Amniotic stem cell (primary cell): ENCODE measurements around the gene CDH5.

Experiments
- DNase-seq: peaks from one replicate; lab custom pipeline; 2025; lab: John Stamatoyannopoulos, UW

CDH5 gene

DNA sequence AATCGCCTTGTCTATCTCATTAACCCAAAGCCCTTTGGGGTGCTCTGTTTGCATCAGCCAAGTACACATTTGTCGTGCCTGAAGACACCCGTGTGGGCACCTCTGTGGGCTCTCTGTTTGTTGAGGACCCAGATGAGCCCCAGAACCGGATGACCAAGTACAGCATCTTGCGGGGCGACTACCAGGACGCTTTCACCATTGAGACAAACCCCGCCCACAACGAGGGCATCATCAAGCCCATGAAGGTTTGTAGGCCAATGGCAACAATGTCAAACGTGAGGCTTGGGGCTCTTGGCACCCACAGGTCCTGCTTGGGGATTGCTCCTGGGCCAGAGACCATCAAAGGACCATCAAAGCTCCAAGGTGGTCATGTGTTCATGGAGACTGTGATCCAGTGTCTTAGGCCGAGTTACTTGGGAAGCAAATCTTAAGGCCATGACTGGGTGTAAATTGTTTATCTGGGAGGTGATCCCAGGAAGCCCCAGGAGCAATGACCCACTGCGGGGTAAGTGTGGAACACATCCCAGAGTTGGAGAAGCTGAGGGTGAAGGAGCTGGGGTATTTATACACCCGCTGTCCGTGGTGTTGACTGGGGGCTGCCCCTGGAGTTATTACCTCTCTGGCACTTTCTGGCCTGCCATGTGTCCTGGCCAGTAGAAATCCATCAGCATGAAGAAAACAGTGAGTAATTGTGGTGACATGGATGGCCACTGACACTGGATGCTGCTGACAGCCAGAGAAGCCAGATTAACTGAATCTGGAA, 24.0 kb downstream of the CDH5 start:
- no peak for DNase-seq

DNA sequence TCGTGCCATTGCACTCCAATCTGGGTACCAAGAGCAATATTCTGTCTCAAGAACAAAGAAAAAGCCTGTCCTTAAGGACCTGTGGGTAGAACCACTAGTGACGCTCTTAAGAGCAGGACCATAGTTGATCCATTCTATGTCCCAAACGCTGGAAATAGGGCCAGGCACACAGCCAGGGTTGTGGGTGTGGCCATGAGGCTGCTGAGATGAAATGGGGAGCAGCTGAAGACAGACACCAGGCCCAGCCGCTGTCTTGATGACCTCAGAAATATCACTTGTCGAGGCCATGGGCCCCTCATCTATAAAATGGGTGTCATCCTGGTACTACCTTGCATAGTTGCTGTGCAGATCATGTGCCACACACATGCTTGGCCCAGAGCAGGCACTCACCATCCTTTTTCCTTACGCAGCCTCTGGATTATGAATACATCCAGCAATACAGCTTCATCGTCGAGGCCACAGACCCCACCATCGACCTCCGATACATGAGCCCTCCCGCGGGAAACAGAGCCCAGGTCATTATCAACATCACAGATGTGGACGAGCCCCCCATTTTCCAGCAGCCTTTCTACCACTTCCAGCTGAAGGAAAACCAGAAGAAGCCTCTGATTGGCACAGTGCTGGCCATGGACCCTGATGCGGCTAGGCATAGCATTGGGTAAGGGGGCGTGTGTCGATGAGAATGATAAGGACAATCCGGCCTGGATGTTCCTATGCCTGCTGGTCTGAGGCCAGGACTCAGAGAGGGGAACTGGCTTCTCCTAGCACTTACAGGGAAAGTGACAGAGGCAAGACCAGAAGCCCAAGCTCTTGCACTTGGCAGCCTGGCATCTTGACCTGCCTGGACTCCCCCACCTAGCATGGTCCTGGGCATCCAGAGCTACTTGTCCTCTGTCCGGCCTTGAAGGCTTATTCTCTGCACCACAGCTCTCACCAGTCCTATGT, 25.5 kb downstream of the CDH5 start:
- no peak for DNase-seq

DNA sequence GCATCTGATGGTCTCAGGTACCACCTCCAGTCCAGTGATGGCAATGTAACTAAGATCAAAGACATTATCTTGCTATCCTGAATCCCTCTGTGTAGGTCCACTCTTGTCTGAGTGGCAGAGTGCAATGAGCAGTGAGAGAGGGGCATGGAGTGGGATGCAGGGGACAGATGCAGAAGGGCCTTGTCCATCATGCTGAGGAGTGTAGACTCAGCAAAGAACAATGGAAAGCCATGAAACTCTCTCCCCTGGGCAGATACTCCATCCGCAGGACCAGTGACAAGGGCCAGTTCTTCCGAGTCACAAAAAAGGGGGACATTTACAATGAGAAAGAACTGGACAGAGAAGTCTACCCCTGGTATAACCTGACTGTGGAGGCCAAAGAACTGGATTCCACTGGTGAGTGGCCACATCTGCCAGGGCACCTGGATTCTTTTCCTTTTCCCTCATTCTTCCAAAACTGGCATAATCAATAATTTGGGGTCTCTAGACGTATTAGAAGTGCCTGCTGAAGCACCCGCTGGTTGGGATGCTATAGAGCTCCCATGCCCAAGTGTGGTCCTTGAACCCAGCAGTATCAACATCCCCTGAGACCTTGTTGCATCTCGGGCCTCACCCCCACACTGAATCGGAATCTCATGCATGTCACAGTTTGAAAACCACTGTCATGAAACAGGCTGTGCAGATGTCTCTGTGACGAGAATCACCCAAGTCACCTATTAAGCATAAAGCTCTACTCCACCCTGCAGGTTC, 29.5 kb downstream of the CDH5 start:
- DNase-seq, result no peak

DNA sequence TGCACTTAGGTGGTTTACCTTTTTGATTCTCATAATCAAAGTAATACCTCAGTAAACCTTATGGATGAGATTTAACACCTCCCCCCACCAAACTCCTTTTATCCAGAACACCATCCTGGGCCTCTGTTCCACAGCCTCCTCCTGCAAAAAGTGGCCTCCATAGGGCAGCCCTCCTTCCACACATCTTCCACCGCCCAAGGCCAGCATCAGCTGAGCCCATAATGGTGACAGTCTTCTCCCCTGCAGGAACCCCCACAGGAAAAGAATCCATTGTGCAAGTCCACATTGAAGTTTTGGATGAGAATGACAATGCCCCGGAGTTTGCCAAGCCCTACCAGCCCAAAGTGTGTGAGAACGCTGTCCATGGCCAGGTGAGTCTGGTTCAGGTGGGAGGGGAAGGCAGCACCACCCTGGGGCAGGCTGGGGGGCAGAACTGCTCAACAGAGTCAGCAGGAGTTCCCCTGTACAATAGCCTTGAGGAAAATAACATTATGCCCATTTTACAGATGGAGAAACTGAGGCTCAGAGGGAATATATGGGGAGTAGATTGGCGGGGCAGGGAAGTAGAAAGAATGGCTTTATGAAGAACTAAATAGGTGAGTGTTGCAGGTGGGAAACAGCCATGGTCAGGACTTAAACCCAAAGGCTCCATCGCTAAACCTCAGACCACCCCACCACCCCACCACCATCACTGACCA, 31.4 kb downstream of the CDH5 start:
- DNase-seq, result no peak

DNA sequence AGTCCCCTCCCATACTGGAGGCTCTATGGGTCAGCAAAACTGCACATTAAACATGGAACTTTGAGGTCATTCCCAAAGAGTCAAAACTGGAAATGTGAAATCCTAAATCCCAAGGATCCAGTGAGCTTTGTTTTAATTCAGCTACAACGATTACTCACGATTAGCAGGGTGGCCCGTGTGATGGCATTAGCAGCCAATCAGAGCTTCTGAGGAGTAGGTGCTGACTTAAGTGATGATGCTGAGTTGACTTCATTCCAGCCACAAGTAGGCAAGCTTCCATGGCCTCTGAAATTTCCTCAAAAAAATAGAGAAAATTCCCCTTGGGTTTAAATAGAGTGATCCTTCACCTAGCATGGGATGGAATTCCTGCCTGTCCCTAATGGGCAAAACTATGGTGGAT, 32.5 kb downstream of the CDH5 start:
- DNase-seq, result no peak

DNA sequence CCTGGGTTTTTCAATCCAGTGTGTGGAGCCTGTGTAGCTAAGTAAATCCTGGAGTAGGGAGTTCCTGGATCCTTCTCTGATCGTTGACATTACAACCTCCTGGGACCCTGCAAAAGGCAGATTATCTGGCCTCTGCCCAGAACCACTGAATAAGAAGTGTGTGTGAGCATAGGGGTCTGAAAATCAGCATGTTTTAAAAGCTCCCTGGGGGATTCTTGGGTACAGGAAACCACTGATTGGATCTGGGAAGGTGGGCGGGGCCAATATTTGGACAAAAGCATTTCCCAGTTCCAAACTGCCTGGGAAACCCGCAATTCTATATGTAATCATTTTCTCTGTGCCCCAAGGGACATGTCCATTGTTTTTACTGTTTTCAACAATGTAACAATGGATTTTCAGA, 33.4 kb downstream of the CDH5 start:
- DNase-seq, result no peak

DNA sequence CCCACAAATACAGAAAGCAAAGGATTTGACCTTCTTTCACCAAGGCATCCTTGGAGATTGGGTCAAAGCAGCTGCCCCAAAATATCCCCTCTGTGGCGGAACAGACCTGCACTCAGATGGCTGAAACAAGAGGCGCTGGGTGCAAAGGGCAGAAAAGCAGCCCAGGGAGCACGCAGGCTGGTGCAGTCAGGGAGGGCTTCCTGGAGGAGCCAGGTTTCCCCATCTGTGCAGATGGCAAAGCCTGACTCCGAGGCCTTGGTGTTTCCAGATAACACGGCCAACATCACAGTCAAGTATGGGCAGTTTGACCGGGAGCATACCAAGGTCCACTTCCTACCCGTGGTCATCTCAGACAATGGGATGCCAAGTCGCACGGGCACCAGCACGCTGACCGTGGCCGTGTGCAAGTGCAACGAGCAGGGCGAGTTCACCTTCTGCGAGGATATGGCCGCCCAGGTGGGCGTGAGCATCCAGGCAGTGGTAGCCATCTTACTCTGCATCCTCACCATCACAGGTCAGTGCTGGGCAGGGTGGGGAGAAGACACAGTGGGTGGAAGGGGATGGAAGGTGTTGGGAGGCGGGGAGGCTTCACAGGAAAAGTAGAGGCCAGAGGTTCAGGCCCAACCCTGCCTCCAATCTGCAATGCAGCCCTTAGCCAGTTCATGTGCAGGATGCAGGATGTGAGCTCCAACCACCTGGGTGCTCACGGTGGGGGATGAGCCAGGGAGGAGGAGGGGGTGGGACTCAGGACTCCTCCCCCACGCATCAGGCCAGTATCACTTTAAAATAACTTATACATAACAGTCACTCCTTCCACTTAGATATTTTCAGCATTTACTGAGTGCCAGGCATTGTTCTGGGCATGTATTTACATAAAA, 34.3 kb downstream of the CDH5 start:
- no peak for DNase-seq

DNA sequence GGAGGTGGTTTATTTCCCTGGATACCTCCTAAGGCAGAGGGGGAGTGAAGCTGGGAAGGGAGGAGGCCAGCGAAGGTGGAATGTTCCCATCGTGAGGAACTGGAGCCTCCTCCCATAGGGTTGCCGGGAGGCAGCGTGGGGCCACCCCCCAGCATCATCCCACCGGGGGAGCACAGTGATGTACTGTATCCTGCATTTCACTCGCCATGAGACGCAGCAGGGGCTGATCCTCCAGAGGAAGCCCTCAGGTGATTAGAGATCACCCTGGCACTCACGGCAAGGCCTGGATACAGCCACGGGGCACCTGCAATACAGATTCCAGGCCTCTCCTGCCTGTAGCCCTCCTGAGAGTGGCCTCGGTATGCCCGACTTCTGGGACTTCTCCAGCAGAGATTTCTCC, 35.1 kb downstream of the CDH5 start:
- DNase-seq, result no peak

DNA sequence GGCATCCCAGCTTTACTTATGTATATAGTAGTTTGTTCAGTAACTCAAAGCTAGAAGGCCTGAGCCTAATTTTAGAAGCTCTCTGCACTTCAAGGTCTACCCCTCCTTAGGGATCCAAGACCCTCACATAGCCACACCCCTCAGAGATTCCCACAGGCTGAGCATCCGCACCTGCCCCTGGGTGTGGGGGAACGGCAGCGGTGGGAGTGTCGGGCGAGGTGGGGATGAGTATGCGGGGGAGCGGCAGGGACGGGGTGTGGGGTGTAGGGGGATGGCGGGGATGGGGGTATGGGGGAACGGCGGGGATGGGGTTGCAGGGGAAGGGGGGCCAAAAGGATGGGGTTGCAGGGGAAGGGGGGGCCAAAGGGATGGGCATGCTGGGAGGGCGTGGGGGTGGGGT, 35.7 kb downstream of the CDH5 start:
- DNase-seq, result no peak

DNA sequence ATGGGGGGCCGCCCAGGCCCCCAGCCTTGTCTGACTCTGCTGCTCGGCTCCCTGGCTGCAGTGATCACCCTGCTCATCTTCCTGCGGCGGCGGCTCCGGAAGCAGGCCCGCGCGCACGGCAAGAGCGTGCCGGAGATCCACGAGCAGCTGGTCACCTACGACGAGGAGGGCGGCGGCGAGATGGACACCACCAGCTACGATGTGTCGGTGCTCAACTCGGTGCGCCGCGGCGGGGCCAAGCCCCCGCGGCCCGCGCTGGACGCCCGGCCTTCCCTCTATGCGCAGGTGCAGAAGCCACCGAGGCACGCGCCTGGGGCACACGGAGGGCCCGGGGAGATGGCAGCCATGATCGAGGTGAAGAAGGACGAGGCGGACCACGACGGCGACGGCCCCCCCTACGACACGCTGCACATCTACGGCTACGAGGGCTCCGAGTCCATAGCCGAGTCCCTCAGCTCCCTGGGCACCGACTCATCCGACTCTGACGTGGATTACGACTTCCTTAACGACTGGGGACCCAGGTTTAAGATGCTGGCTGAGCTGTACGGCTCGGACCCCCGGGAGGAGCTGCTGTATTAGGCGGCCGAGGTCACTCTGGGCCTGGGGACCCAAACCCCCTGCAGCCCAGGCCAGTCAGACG, 36.2 kb downstream of the CDH5 start:
- no peak for DNase-seq

DNA sequence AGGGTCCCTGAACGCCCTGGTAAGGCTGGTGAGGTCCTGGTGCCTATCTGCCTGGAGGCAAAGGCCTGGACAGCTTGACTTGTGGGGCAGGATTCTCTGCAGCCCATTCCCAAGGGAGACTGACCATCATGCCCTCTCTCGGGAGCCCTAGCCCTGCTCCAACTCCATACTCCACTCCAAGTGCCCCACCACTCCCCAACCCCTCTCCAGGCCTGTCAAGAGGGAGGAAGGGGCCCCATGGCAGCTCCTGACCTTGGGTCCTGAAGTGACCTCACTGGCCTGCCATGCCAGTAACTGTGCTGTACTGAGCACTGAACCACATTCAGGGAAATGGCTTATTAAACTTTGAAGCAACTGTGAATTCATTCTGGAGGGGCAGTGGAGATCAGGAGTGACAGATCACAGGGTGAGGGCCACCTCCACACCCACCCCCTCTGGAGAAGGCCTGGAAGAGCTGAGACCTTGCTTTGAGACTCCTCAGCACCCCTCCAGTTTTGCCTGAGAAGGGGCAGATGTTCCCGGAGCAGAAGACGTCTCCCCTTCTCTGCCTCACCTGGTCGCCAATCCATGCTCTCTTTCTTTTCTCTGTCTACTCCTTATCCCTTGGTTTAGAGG, 37.1 kb downstream of the CDH5 start:
- DNase-seq, result no peak

DNA sequence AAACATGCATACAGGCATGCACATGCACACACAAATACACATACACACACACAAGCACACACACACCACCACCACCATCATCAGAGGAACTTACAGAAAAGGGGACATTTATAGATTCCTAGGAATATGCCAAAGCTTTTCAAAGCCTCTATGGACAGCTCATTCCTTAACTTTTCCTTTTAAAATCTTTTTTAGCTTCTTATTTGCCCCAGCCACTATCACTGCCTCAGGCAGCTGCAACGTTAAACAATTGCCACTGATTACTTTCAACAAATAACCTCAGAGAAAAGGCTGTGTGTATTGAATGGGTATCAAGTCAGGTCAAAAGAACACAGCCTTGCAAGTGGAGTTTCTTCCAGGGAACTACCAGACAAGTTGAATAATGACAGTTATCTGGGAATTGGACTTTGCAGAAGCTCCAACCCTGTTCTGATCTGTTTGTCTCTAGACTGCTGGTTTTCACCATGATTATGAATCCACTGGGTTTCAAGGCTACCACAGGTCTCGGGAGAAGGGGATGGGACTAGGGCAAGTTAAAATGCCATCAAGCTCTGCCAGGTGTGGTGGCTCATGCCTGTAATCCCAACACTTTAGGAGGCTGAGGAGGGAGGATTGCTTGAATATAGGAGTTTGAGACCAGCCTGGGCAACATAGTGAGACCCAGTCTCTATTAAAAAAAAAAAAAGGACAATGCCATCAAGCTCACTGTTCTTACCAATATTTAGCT, 38.7 kb downstream of the CDH5 start:
- no peak for DNase-seq

DNA sequence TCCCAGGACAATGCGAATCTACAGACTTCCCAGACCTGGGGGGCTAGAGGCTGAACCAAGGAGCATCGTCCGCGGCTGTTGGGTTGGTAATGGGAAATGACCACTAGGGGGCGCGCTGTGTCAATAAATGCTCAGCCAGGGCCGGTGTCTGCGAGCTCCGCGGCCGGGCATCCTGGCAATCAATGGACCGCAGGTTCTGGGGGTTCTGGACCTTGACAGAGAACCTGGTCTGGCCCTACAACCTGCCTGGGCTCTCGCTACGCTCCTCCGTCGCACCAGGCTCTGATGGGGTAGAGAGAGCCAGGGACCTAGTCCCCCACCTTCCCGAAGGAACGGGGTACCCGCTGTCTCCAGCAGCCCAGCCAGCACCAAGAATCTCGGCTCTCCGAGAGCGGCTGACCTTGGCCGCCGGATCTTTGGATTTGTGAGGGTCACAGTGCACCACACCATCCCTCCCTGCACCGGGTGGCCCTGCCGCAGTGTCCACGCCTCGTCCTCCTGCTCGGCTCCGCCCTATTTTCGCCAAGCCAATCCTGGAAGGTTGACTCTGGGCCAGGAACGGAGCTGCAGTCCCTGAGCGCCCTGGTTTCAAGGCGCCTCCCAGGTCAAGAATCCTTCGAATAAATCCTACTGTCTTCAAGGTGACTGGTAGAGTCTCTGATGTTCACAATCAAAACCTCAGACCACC, 40.2 kb downstream of the CDH5 start:
- DNase-seq, result peak; percentile 77

DNA sequence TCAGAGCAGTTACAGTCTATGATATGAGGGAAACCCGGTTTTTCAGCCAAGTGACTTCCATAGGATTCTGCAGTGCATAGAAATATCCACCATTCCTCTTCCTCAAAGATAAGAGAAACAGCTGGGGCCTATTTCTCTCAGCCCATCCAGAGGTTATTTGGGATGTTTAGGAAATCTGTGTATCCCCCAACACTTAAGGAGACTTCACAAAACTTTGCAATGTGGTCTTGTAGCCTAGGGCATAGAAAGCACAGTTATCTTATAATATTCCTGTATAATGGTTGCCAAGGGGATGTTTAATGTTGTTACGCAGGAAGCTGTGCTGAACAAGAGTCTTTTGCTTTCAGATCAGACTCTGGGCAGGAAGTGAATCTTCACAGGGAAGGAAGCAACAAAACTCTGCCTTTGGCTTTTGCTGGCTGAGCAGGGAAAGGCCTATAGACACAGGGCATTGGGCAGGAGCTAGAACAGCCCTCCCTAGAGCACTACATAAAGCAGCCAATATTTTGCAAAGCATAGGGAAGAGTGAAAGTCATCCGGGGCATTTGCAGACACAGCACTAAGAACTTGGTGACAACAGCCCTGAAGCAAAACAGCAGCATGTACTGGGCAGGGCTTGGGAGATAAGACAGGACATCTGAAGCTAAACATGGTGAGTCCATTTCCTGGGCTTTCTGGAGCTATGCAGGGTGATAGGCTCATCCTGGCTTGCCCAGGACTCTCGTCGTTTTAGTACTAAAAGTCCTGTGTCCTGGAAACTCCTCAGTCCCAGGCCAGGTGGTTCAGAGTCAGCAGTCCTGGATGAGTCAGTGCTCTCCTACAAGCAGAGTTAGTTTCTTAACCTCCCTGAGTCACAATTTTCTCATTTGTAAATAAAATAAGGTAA, 41.9 kb downstream of the CDH5 start:
- peak; percentile 47 for DNase-seq

DNA sequence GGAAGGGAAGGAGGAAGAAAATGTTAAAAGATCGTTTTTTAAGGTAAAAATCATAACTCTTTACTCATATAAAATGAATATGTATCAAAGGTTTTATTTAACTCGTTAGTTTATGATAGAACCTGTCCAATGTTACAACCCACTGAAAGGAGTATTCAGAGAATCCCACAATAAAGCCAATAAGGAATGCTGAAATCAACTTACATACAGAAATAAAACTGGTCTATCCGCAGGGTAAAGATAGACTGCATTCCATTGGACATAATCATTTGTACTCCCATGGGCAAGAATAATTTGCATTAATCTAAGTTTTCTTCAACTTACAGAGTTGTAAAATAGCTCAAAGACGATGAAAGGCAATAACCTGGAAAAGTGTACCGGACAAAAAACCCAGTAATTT, 42.7 kb downstream of the CDH5 start:
- no peak for DNase-seq

DNA sequence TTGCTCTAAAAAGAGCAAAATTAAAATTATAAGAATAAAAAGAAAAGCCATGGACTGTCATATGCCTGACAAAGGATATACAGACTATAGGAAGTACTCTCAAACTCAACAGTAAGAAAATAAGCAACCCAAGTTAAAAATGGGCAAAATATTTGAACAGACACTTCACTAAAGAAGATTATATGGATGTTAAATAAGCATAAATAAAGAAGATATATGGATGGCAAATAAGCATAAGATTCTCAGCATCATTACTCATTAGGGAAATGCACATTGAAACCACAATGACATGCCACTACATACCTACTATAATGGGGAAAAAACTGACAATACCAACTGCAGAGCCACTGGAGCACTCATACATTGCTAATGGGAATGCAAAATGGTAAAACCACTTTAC, 45.7 kb downstream of the CDH5 start:
- DNase-seq, result no peak

DNA sequence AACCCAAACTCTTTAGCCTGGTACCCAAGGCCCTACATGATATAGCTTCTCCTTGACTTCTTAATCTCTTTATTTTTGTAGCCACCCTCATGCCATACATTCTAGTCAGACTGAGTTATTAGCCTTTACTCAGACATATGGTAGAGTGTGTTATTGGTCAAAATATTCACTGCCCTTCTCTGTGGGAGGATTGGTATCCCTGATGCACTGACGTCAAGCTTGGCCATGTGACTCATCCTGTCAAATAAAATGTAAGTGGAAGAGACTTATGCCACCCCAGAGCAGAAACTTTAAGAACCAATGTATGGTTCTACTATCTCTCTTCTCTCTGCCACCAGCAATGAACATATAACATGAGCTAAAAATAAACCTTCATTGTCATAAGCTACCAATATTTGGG, 48.4 kb downstream of the CDH5 start:
- peak; percentile 25 for DNase-seq

DNA sequence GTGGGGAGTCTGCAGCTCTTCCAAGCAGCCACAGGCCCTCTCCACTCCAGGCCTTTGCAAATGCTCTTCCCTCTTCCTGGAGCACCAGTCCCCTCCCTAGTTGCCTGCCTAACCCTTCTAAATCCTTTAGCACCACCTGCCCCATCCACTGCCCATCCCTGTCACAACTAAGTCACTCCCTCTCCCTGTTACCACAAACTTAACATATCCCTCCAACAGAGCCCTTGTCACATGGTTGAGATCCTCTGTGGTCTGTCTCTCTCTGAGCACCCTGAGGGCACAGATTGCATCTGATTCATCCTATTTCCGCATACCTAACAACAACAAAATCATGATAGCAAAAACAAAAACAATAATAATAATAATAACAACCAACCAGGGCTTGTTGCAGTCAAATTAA, 49.6 kb downstream of the CDH5 start:
- no peak for DNase-seq
